Neutrophil (primary cell): ENCODE data around the gene SLC27A5.

Source experiments
- H3K27ac ChIP-seq: fragments of 200-600 bp; sonication (generic); 2 replicates; pipeline ENCODE4 v1.5.1; 2016; ENCODE audit warnings: mild to moderate bottlenecking, moderate library complexity
- H3K27me3 ChIP-seq: fragments of 200-600 bp; sonication (generic); 2 replicates; pipeline ENCODE4 v1.6.0; 2016; ENCODE audit warnings: mild to moderate bottlenecking
- H3K36me3 ChIP-seq: fragments of 200-600 bp; sonication (generic); 2 replicates; pipeline ENCODE4 v1.5.1; 2017
- H3K4me1 ChIP-seq, 2 experiments: fragments of 200-600 bp in 1 of 2; sonication (generic) in 1 of 2; 1 replicate in 1 of 2; 2 replicates in 1 of 2; pipeline versions ENCODE4 v1.5.1 to v1.6.1; 2013 to 2016; ENCODE audit warnings: low read depth in 1 of 2, low read length in 1 of 2, mild to moderate bottlenecking in 1 of 2, moderate library complexity in 1 of 2; ENCODE audit not compliant: control insufficient read depth in 1 of 2, insufficient read depth in 1 of 2
- H3K4me3 ChIP-seq, 2 experiments: fragments of 200-600 bp in 1 of 2; sonication (generic) in 1 of 2; 1 replicate in 1 of 2; 2 replicates in 1 of 2; pipeline ENCODE4 v1.5.1; 2013 to 2016; ENCODE audit warnings: low read depth in 1 of 2, low read length in 1 of 2, mild to moderate bottlenecking in 1 of 2, moderate library complexity in 1 of 2
- H3K9me3 ChIP-seq: fragments of 200-600 bp; sonication (generic); 2 replicates; pipeline ENCODE4 v1.5.1; 2016
- TF ChIP-seq, protein P1 (sequence below): fragments of 200-600 bp; sonication (generic); IDR thresholded peaks from 2 replicates; pipeline ENCODE4 v1.5.1; 2016; ENCODE audit warnings: antibody characterized with exemption

SLC27A5 gene

DNA sequence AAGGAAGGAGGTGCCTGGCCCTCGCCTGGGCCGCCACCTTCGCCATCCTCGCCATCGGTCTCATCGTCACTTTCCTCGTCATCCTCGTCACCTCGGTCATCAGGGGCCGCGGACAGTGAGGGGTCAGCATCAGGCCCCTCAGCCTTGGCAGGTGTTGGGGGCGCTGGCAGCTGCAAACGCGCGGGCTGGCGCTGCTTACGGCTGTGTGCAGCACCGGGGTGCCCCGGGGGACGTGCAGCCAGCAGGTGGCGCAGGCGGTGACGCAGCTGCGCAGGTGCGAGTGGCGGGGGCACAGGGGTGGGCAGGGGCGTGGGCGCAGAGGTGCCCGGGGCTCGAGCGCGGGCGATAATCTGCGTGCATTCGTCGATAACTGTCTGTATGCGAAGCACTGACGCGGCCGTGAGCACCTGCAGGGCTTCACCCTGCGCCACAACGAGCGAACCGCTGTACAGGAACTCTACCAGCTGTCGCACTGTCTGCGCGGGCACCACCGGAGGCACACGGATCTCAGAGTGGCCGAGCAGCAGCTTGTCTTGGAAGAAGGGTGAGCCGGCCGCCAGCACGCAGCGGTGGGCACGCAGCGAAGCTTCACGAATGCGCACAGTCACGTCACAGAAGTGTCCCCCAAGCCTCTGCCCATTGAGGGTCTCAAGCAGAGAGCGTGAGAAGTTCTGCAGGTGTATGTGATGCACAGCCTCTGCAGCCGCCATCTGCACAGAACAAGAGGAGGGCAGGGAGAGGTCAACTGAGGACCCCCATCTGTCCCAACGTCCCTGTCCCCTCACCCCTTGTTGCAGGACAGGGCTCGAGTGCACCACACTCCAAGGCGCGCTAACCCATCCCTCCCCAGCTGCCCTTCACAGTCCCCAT, 5.4 kb upstream of the SLC27A5 start:
- H3K9me3 ChIP-seq: no peaks in the 10 kb centered on the region
- H3K4me3 ChIP-seq: no peak overlapping the region
- H3K36me3 ChIP-seq: peaks cover 27% of the 10 kb centered on the region
- TF ChIP-seq, protein P1, sequence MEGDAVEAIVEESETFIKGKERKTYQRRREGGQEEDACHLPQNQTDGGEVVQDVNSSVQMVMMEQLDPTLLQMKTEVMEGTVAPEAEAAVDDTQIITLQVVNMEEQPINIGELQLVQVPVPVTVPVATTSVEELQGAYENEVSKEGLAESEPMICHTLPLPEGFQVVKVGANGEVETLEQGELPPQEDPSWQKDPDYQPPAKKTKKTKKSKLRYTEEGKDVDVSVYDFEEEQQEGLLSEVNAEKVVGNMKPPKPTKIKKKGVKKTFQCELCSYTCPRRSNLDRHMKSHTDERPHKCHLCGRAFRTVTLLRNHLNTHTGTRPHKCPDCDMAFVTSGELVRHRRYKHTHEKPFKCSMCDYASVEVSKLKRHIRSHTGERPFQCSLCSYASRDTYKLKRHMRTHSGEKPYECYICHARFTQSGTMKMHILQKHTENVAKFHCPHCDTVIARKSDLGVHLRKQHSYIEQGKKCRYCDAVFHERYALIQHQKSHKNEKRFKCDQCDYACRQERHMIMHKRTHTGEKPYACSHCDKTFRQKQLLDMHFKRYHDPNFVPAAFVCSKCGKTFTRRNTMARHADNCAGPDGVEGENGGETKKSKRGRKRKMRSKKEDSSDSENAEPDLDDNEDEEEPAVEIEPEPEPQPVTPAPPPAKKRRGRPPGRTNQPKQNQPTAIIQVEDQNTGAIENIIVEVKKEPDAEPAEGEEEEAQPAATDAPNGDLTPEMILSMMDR: no peak
- no peaks in the 10 kb centered on the region for H3K27me3 ChIP-seq
- H3K4me1 ChIP-seq: peaks cover 35 to 46% of the 10 kb centered on the region in 2 experiments
- no peak overlapping the region for H3K27ac ChIP-seq

DNA sequence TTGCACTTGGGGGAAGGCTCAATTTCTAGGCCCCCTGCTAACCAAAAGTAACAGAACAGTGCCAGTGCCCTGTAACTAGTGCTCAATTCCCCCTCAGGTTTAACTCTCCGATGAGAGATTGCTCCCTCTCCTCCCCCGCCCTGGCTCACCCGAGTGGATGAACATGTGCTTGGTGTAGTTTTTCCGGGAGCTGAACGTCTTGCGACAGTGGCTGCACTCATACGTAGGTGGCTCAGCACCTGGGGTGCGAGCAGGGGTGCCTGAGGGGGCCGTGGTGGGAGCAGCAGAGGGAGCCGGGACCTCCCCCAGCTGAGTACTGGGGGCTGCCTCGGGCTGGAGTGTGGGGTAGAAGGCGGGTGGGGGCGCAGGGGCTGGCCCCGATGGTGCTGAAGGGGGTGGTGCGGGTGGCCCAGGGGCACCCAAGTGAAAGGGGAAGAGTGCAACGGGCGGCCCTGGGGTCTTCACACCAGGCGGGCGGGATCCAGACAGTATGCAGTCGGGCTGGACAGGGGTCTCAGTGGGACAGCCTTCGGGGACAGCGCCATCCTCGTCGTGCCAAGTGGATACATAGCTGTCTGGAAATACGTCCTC, 4.5 kb upstream of the SLC27A5 start:
- H3K4me1 ChIP-seq: peaks cover 35 to 46% of the 10 kb centered on the region in 2 experiments
- H3K36me3 ChIP-seq: peaks cover 27% of the 10 kb centered on the region
- no peak overlapping the region for H3K4me3 ChIP-seq
- H3K9me3 ChIP-seq: no peaks in the 10 kb centered on the region
- TF ChIP-seq, protein P1: no peak
- H3K27ac ChIP-seq: no peak overlapping the region
- H3K27me3 ChIP-seq: no peaks in the 10 kb centered on the region

DNA sequence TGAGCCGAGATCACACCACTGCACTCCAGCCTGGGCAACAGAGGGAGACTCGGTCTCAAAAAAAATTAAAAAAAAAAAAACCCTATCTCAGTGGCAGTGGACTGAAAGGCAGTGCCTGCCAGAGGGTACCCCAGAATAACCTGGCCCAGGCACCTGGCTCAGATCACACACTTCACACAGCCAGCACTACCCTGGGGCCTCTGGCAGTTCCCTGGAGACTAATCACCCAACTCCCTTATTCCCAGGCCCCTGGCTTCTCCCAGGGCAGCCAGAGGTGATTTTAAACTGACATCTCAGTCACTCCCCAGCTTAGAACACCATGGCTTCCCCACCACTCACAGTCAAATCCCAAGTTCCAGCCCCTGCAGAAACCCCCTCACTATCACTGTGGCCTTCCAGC, 3.5 kb upstream of the SLC27A5 start:
- Histone ChIP-seq H3K4me1 (peaks cover 31 to 43% of the 10 kb centered on the region in 2 experiments), H3K4me3 (no peak overlapping the region), H3K27ac (no peak overlapping the region), H3K27me3 (no peaks in the 10 kb centered on the region), H3K9me3 (no peaks in the 10 kb centered on the region), H3K36me3 (peaks cover 31% of the 10 kb centered on the region)
- TF ChIP-seq, protein P1: no peak

GRCh38 chr19:58514564-58515022, 2.8 kb upstream of the SLC27A5 start:
- Histone ChIP-seq H3K4me1 (peaks cover 25 to 36% of the 10 kb centered on the region in 2 experiments), H3K4me3 (peak overlapping the region; percentile 41 to 60), H3K27me3 (no peaks in the 10 kb centered on the region), H3K9me3 (no peaks in the 10 kb centered on the region), H3K36me3 (peaks cover 32% of the 10 kb centered on the region), H3K27ac (no peak overlapping the region)
- TF ChIP-seq, protein P1: no peak

GRCh38 chr19:58513694-58514563, 2.1 kb upstream of the SLC27A5 start:
- peaks cover 32% of the 10 kb centered on the region for H3K36me3 ChIP-seq
- H3K27me3 ChIP-seq: no peaks in the 10 kb centered on the region
- peak overlapping the region; percentile 41 to 60 for H3K4me3 ChIP-seq
- H3K9me3 ChIP-seq: no peaks in the 10 kb centered on the region
- TF ChIP-seq, protein P1: peak; percentile 92
- H3K27ac ChIP-seq: peak overlapping the region; percentile 57
- H3K4me1 ChIP-seq: peaks cover 22 to 32% of the 10 kb centered on the region in 2 experiments
